Neuronal stem cell (in vitro differentiated cells): Measurements from ENCODE around the gene SIK2.

ENCODE experiments used
- DNase-seq: peaks from one replicate; pipeline ENCODE4 v3.0.0-alpha.2; 2013; ENCODE audit warnings: low spot score
- H2AFZ ChIP-seq: one replicate; pipeline ENCODE4 v1.6.1; 2013; ENCODE audit warnings: mild to moderate bottlenecking, low read length, inconsistent platforms
- H2AK5ac ChIP-seq: 2 replicates; pipeline ENCODE4 v1.6.1; 2013; ENCODE audit warnings: low read depth, mild to moderate bottlenecking, inconsistent platforms, low read length, moderate library complexity, mixed read lengths
- H2BK120ac ChIP-seq: 2 replicates; pipeline ENCODE4 v1.6.1; 2013; ENCODE audit warnings: low read depth, mild to moderate bottlenecking, inconsistent platforms, low read length, moderate library complexity, mixed read lengths
- H2BK12ac ChIP-seq: one replicate; pipeline ENCODE4 v1.6.1; 2013; ENCODE audit warnings: low read length, inconsistent platforms
- H2BK15ac ChIP-seq: 2 replicates; pipeline ENCODE4 v1.6.1; 2013; ENCODE audit warnings: mild to moderate bottlenecking, low read length, inconsistent platforms, mixed read lengths
- H2BK5ac ChIP-seq: one replicate; pipeline ENCODE4 v1.6.1; 2013; ENCODE audit warnings: inconsistent platforms, mild to moderate bottlenecking, low read length, moderate library complexity
- H3K14ac ChIP-seq: one replicate; pipeline ENCODE4 v1.6.1; 2013; ENCODE audit warnings: low read length, inconsistent platforms
- H3K18ac ChIP-seq: 2 replicates; pipeline ENCODE4 v1.6.1; 2013; ENCODE audit warnings: low read length, inconsistent platforms
- H3K23ac ChIP-seq: 2 replicates; pipeline ENCODE4 v1.6.1; 2013; ENCODE audit warnings: low read depth, mild to moderate bottlenecking, mixed read lengths, low read length, inconsistent platforms; ENCODE audit not compliant: poor library complexity
- H3K27ac ChIP-seq: replicated peaks from 3 replicates; pipeline ENCODE4 v1.5.1; 2013; ENCODE audit warnings: low read length, inconsistent platforms
- H3K27me3 ChIP-seq, 3 experiments: 2 replicates each; pipeline ENCODE4 v1.6.1; 2013; ENCODE audit warnings: low read length in 3 of 3, mild to moderate bottlenecking in 2 of 3, inconsistent platforms in 1 of 3, low read depth in 1 of 3, mixed read lengths in 1 of 3, moderate library complexity in 1 of 3; ENCODE audit not compliant: control insufficient read depth in 3 of 3, insufficient read depth in 3 of 3
- H3K36me3 ChIP-seq, 2 donors: replicated peaks in 1 of 2; 2 replicates each; pipeline ENCODE4 v1.6.1; 2013; ENCODE audit warnings: low read length in 2 of 2; ENCODE audit not compliant: control insufficient read depth in 2 of 2, insufficient read depth in 2 of 2
- H3K4ac ChIP-seq: 2 replicates; pipeline ENCODE4 v1.6.1; 2013; ENCODE audit warnings: inconsistent platforms, mild to moderate bottlenecking, low read length, moderate library complexity
- H3K4me1 ChIP-seq, 2 donors: 1 replicate in 1 of 2; 2 replicates in 1 of 2; pipeline ENCODE4 v1.6.1; 2013; ENCODE audit warnings: low read length in 2 of 2, low read depth in 1 of 2; ENCODE audit not compliant: control insufficient read depth in 2 of 2, insufficient read depth in 1 of 2
- H3K4me2 ChIP-seq: one replicate; pipeline ENCODE4 v1.6.1; 2013; ENCODE audit warnings: mild to moderate bottlenecking, low read length, inconsistent platforms; ENCODE audit not compliant: insufficient read depth, poor library complexity, severe bottlenecking
- H3K4me3 ChIP-seq, 2 donors: 2 replicates each; pipeline ENCODE4 v1.5.1; 2013; ENCODE audit warnings: low read length in 2 of 2, mild to moderate bottlenecking in 2 of 2, inconsistent platforms in 1 of 2, moderate library complexity in 1 of 2
- H3K79me1 ChIP-seq: one replicate; pipeline ENCODE4 v1.6.1; 2013; ENCODE audit warnings: low read depth, mild to moderate bottlenecking, inconsistent platforms, low read length, moderate library complexity
- H3K9ac ChIP-seq: one replicate; pipeline ENCODE4 v1.6.1; 2013; ENCODE audit warnings: mild to moderate bottlenecking, low read depth, low read length, inconsistent platforms; ENCODE audit not compliant: poor library complexity
- H3K9me3 ChIP-seq, 2 donors: replicated peaks in 1 of 2; 2 replicates each; pipeline versions ENCODE3 to v1.6.1; 2013; ENCODE audit warnings: low read length in 2 of 2, mild to moderate bottlenecking in 2 of 2, inconsistent platforms in 1 of 2, low read depth in 1 of 2, mixed read lengths in 1 of 2, moderate library complexity in 1 of 2; ENCODE audit not compliant: control insufficient read depth in 2 of 2, insufficient read depth in 1 of 2
- H4K8ac ChIP-seq: one replicate; pipeline ENCODE4 v1.6.1; 2013; ENCODE audit warnings: low read depth, mild to moderate bottlenecking, inconsistent platforms, low read length, moderate library complexity
- H4K91ac ChIP-seq: one replicate; pipeline ENCODE4 v1.6.1; 2013; ENCODE audit warnings: low read length, low read depth, mild to moderate bottlenecking, inconsistent platforms; ENCODE audit not compliant: poor library complexity
- WGBS, 2 donors: extraction: QIAGEN DNeasy Blood & Tissue Kit; methylation state at CpG; one replicate each; pipeline ENCODE4 v1.1.7; 2013; ENCODE audit warnings: missing lambda C conversion rate in 2 of 2, mixed read lengths in 1 of 2; ENCODE audit not compliant: insufficient read length in 2 of 2, insufficient replicate concordance in 1 of 2; ENCODE audit errors: extremely low coverage in 2 of 2; 5-methylcytosine and 5-hydroxymethylcytosine counted together

The SIK2 gene

DNA sequence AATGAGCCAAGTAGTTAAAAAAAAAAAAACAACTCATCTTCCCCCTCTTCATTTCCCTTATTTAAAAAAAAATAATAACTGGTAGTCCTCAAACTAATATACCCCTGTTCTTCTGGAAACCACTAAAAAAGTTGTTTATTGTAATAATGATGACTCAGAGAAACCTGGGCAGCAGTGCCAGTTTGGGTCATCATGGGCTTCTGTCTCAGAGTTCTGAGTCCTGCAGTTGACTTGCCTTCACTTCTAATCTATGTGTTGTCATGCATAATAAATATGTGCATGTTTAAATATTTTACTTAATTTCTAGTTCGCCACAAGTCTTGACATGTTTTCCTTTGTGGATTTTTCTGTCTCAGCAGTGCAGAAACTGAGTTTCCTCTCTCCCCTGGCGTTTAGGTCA lies 117.1 kb downstream of the SIK2 start:
- Histone ChIP-seq H3K18ac (no peak overlapping the region), H3K4me1 (peaks cover 9 to 11% of the 10 kb centered on the region in 2 donors), H3K27ac (no peak overlapping the region), H3K4ac (no peak overlapping the region), H2BK120ac (no peak overlapping the region), H3K4me3 (no peak overlapping the region), H4K91ac (no peak overlapping the region), H2BK5ac (no peak overlapping the region), H3K27me3 (no peaks in the 10 kb centered on the region), H2AK5ac (no peak overlapping the region), H3K9me3 (no peaks in the 10 kb centered on the region), H3K79me1 (no peaks in the 10 kb centered on the region), H2AFZ (no peak overlapping the region), H4K8ac (no peak overlapping the region), H3K4me2 (no peak overlapping the region), H3K14ac (no peak overlapping the region), H3K36me3 (peaks cover 29 to 72% of the 10 kb centered on the region in 2 donors), H3K23ac (no peak overlapping the region), H3K9ac (no peak overlapping the region), H2BK12ac (no peak overlapping the region), H2BK15ac (no peak overlapping the region)
- DNase-seq, result no peak
- WGBS, 2 donors, result no CpG with 5 or more reads among the region's 2 CpGs

DNA sequence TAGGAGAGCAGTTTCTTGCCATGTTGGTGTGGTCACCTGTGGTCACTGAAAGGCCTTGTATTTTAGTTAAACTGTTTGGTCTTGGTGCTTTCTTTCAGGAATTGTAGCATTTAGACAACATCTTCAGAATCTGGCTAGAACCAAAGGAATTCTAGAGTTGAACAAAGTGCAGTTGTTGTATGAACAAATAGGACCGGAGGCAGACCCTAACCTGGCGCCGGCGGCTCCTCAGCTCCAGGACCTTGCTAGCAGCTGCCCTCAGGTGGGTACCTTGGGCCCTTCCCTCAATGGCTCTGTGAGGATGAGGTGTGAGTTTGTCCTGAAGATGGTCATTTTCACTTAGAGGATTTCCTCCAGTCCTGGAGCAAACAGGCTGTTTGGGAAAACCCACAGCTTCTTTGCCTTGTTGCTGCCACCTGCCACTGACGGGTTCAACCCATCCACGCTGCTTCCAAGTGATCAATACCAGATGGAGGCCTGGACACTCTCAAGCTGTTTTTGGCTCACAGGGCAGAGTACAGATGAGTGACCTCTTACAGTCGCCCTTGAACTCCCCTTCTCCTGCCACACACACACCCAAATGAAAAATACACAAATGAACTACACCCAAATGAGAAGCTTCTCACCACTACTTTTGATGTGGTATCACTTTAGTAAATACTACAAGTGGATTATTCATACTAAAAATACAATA lies 118.7 kb downstream of the SIK2 start:
- Histone ChIP-seq H4K8ac (no peak overlapping the region), H3K36me3 (peaks cover 32 to 77% of the 10 kb centered on the region in 2 donors), H3K79me1 (no peaks in the 10 kb centered on the region), H3K9me3 (no peaks in the 10 kb centered on the region), H3K27me3 (no peaks in the 10 kb centered on the region), H2AK5ac (no peak overlapping the region), H3K18ac (no peak overlapping the region), H4K91ac (no peak overlapping the region), H2BK12ac (no peak overlapping the region), H3K4me1 (peaks cover 9 to 11% of the 10 kb centered on the region in 2 donors), H3K4ac (no peak overlapping the region), H3K23ac (no peak overlapping the region), H3K27ac (no peak overlapping the region), H3K4me3 (no peak overlapping the region), H2AFZ (no peak overlapping the region), H2BK15ac (no peak overlapping the region), H3K14ac (no peak overlapping the region), H3K4me2 (no peak overlapping the region), H2BK120ac (no peak overlapping the region), H3K9ac (no peak overlapping the region), H2BK5ac (no peak overlapping the region)
- no CpG with 5 or more reads among the region's 7 CpGs for WGBS, 2 donors
- DNase-seq, result no peak

DNA sequence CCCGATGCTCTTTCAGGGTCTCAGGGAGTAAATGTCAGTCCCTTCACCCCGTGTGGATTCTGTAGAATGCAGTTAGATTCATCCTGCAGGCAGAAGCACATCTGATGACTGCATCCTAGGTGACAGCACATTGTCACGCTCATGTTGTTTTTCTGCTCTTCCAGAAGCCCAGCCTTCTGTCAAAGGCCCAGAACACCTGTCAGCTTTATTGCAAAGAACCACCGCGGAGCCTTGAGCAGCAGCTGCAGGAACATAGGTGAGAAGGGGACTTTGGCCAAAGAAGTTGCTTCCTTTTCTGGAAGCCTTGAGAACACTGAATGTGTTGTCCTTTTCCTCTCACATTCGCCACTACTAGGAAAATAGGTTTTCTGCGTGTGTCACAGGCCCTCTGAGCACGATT lies 120.3 kb downstream of the SIK2 start:
- H2AK5ac ChIP-seq, result no peak overlapping the region
- H3K27me3 ChIP-seq, result no peaks in the 10 kb centered on the region
- no peak overlapping the region for H2BK15ac ChIP-seq
- H3K9me3 ChIP-seq, result no peaks in the 10 kb centered on the region
- H3K4me1 ChIP-seq, result peaks cover 9 to 11% of the 10 kb centered on the region in 2 donors
- no peak overlapping the region for H3K4ac ChIP-seq
- no peak overlapping the region for H3K23ac ChIP-seq
- no peak overlapping the region for H2AFZ ChIP-seq
- H3K4me2 ChIP-seq, result no peak overlapping the region
- no peak overlapping the region for H3K18ac ChIP-seq
- no peak overlapping the region for H2BK120ac ChIP-seq
- no peak overlapping the region for H3K4me3 ChIP-seq
- no peak for DNase-seq
- no peak overlapping the region for H4K91ac ChIP-seq
- H4K8ac ChIP-seq, result no peak overlapping the region
- H3K27ac ChIP-seq, result no peak overlapping the region
- no peaks in the 10 kb centered on the region for H3K79me1 ChIP-seq
- no peak overlapping the region for H2BK5ac ChIP-seq
- no peak overlapping the region for H3K14ac ChIP-seq
- no peak overlapping the region for H3K9ac ChIP-seq
- no peak overlapping the region for H2BK12ac ChIP-seq
- peaks cover 36 to 89% of the 10 kb centered on the region in 2 donors for H3K36me3 ChIP-seq
- no CpG with 5 or more reads among the region's 8 CpGs for WGBS, 2 donors

DNA sequence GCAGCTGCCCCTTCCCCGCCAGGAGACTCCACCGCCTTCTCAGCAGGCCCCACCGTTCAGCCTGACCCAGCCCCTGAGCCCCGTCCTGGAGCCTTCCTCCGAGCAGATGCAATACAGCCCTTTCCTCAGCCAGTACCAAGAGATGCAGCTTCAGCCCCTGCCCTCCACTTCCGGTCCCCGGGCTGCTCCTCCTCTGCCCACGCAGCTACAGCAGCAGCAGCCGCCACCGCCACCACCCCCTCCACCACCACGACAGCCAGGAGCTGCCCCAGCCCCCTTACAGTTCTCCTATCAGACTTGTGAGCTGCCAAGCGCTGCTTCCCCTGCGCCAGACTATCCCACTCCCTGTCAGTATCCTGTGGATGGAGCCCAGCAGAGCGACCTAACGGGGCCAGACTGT lies 121.3 kb downstream of the SIK2 start:
- Histone ChIP-seq H3K9ac (no peak overlapping the region), H2BK15ac (no peak overlapping the region), H2BK120ac (no peak overlapping the region), H3K9me3 (no peaks in the 10 kb centered on the region), H3K4me1 (peaks cover 3% of the 10 kb centered on the region in 2 donors), H3K36me3 (peaks cover 36 to 93% of the 10 kb centered on the region in 2 donors), H2AK5ac (no peak overlapping the region), H4K91ac (no peak overlapping the region), H3K4me3 (no peak overlapping the region), H3K4me2 (no peak overlapping the region), H3K79me1 (no peaks in the 10 kb centered on the region), H3K18ac (no peak overlapping the region), H3K27ac (no peak overlapping the region), H3K23ac (no peak overlapping the region), H2BK5ac (no peak overlapping the region), H3K27me3 (no peaks in the 10 kb centered on the region), H3K14ac (no peak overlapping the region), H2AFZ (no peak overlapping the region), H3K4ac (no peak overlapping the region), H4K8ac (no peak overlapping the region), H2BK12ac (no peak overlapping the region)
- no CpG with 5 or more reads among the region's 15 CpGs for WGBS, 2 donors
- DNase-seq, result no peak
